Midbrain (tissue), 1 donor: Measurements from ENCODE around the gene KAZN.
A peak's percentile ranks its signal among the peaks of the same experiment; 100 is the strongest.

Source experiments
- DNase-seq: peaks from one replicate; lab custom pipeline; 2025; lab: John Stamatoyannopoulos, UW

KAZN gene

DNA sequence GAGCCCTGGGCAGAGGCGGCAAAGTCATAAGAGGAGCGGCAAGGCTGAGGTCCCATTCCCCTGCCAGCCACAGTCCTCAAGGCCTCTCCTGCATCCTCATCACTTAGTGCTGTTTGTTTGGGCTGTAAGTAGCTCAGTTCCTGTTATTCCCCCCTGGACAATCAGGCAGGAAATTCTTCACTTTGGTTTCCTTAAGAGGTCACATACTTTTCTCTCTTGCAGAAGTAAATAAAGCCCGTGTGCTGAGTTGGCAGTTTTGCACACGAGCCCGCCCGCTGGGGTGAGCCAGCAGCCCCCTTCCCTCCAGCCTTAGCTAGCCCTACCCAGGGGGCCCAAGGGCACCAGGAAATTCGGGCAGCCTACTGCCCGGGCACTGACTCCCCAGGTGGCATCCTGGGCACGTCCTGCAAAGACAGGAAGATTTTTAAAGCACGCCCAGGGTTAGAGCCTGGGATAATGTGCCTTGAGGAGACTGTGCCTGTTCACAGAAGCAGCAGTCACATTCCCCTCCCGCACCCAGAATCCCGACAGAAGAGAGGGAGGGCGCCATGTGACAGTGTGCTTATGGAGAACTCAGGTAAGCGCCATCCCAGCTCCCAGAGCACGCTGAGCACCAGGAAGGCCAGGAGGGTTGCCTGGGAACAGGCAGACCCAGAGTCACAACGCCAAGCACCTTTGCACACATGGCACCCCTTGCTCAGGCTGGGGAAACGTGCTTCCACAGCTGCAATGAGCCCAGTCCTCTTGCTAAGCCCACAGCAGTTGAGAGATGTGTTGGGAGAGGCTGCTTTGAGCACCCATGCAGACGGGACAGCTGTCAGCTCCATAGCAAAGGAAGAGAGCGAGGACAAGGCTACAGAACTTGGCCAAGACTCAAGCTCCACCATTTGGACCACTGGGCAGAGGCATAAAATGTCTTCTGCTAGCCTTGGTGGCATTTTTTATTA, 410.6 kb downstream of the KAZN start:
- DNase-seq, result no peak

DNA sequence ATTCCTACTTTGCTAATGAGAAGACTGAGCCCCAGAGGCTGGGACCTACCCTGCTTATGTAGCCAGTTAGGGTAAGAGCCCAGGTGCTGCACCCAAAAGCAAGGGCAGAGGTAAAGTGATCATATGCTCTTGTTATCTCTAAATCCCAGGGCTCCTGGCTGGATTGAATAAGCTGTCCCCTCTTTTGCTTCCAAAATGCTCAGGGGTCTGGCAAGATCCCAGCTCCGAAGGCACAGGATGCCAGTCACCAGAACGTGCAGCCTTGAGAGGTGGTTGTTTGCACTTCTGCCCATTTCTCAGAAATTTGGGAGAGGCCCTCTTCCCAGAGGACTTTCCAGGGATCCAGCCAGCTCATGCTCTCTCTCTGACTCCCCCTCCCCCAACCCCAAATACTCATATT, 412.7 kb downstream of the KAZN start:
- no peak for DNase-seq

DNA sequence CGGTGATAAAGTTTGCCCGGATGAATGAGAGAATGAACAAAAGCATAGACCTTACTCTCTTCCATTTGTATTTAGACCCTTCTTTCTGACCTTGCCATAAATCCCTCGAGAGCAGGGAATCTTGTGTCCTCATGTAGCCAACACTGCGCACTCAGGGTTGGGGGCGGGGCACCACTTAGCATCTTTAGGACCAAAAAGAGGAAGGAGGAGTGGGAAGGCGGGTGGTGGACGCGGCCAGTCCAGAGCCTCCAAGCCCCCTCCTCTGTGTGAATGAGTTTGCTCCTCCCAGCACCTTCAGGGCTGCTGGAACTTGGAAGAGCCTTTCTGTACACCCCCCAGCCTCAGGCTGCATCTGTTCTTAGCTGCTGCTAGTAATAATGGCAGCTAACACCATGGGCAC, 413.2 kb downstream of the KAZN start:
- no peak for DNase-seq

DNA sequence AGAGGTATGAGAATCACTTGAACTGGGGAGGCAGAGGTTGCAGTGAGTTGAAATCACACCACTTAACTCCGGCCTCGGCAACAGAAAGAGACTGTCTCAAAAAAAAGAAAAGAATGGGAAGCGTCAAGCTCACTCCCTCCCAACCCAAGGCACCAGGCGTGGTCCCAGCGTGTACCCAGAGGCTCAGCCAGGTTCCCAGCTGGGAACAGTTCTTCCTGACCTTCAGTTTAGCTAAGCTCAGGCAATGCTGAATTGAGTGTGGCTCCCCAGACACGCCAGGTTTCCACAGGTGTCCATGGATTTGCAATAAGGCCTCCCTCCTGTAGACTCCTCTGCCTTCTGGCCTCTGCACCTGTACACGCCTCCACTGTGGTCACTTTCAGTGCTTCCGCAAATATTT, 414.3 kb downstream of the KAZN start:
- no peak for DNase-seq

DNA sequence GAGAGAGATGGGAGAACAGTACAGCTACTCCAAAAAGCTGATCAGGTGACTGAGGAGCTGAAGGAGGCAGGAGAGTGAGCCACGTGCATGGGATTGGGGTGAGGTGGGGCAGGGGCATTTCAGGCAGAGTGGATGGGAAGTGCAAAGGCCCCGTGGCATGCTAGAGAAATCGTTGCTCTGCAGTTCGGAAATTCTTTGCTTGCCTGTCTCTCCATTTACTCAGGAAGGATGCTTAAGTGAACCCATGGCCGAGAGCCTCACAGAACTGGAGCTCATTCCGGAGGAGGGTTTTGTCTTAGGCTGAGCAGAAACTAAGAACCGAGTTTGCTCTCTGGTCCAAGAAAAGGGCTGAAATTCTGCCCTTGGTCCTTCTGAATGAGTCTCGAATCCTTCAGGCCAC, 415.3 kb downstream of the KAZN start:
- no peak for DNase-seq

DNA sequence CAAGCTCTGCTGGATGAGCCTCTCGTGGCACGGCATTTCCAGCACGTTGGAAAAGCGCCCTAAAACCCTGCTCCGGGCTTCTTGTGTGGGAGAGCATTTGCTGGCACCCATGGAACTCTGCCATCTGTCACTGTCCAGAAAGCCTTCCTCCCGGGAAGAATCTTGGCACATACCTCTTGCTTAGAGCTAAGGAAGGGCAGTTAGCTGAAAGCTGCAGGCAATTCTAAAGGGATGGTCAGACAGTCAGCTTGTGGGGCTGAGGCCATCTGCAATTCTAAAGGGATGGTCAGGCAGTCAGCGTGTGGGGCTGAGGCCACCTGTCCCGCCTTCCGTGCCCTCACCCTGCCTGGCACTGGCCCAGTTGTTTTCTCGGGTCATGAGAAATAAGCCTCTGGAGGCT, 416.0 kb downstream of the KAZN start:
- DNase-seq, result no peak

DNA sequence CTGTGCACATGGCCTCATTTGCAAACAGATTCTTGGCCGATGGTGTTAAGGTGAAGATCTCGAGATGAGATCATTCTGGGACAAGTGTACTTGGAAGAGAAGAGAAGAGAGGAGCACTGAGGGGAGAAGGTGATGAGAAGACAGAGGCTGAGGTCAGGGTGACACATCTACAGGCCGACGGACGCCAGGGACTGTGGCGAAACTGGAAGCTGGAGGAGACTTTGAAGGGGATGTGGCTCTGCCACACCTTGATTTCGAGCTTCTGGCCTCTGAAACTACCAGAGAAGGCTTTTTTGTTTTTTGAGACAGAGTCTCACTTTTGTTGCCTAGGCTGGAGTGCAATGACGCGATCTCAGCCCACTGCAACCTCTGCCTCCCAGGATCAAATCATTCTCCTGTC, 417.5 kb downstream of the KAZN start:
- no peak for DNase-seq

DNA sequence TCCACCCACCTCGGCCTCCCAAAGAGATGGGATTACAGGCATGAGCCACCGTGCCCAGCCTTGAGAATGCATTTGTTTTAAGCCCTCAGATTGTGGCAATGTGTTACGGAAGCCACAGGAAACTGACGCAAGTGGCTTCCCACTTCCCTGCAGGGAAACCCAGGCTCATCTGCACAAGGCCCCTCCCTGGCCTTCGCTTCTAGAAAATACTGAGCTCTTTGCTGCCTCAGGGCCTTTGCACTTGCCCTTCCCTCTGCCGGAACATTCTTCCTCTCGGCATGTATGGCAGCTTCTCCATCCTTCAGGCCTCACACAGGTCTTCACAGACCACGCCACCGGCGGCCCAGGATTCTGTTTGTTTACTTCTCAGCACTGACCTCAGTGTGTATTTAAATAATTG, 418.0 kb downstream of the KAZN start:
- no peak for DNase-seq

DNA sequence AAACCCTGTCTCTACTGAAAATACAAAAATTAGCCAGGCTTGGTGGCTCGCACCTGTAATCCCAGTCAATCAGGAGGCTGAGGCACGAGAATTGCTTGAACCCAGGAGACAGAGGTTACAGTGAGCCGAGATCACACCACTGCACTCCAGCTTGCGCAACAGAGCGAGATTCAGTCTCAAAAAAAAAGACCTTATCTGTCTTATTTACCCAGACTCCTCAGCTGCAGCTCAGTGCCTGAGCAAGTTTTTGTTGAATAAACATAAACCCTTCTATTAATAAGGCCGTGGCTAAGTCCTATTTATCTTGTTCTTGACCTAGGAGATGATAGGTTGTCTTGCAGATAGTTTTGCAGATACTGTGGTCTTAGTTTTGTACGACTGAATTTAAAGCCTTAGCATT, 418.6 kb downstream of the KAZN start:
- no peak for DNase-seq

DNA sequence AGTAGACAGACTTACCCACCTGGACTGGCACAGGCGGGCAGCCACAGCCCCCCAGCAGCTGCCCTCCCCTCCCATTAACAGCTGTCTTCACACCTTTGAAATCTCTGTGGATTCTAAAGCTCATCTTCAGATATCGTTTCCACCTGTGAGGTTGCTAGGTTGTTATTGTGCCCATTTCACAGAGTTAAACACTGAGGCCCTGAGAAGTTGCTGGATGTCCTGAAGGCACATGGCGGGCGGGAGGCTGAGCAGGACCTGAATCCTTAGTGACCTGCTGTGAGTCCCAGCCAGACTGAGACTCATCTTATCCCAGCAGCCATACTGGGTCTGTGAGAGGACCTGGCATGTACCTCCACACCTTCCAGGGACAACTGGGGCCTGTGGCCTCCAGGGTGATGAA, 420.3 kb downstream of the KAZN start:
- no peak for DNase-seq

DNA sequence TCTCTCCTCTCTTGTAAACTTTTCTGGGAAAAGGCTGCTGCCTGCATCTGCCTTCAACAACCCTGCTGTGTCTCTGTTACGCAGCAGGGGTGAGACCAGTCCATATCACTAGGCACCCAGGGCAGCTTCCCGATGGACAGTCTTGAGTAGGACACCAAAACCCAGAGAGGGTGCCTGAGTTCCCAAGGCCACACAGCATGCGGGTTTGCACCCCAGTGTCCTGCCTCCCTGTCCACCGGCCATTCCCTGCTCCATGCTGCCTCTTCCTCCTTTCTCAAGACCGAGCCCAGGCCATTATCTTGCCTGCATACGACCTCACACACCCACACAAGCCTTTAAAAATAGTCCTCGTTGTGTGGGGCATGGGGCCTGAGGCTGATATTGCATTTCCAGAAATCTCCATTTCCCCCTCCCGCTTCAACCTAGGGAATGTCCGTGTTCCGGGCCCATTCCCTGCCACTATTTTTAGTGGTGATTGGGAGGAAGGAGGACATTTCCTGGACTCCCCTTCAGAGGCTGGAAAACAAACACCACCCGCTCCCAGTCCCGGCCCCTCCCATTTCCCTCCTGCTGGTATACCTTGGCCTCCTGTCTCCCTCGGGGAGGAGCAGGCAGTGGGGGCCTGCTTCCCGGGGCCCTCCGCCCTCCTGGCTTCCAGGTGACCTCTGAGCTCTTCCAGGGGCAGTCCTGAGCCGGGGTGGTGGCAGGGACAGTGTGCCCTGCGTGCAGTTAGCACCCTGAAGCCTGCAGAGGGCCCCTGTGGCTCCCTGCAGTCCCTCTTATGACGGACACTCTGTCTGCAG, 422.7 kb downstream of the KAZN start:
- DNase-seq, result no peak

DNA sequence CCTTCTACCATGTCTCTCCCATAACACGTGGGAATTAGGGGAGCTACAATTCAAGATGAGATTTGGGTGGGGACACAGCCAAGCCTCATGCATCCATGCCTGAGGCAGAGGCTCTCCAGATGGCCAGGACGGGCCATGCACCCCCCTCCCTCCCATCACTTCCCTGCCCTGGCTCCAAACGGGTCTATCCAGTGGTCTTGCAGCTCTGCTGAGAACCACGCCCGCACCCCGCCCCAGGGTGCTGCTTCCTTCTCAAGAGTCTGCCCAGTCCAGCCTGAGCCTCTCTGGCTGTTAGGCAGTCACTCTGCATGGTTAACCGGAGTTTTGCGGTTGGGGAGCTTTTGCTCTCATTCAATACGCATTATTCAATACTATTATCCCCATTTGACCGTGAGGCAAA, 423.6 kb downstream of the KAZN start:
- DNase-seq, result no peak

DNA sequence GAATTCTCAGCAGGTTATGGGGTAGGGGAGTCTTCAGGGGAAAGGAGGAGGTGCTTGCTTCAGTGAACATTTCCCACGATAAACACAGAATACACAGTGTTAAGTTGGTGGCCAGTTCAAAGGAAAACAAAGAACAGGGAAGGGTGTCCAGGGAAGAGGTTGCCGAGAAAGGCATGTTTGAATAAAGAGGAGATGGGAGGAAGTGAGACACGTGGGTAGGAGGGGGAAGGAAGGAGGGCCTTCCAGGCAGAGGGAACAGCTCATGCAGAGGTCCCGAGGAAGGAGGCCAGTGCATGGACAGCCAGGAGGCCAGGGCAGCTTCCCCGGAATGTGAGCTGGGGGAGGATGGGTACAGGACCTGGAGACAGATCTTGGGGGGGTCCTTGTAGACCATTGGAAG, 424.7 kb downstream of the KAZN start:
- DNase-seq, result no peak

DNA sequence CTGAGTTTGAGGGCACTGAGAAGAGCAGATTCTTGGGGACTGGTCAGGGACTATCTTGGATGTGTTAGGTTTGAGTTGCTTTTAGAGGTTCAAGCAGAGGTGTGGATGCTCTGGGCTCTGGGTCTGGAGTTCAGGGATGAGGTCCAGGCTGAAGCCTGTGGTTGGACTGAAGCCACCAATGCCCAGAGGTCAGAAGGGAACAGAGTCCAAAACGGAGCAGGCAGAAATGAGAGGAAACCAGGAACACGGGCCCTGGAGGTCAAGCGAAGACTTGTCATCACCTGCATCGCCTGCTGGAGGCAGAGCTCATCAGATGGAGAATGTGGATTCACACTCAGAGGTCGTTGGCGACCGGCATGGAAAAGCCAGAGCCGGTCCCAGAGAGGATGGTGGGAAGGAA, 425.5 kb downstream of the KAZN start:
- no peak for DNase-seq

DNA sequence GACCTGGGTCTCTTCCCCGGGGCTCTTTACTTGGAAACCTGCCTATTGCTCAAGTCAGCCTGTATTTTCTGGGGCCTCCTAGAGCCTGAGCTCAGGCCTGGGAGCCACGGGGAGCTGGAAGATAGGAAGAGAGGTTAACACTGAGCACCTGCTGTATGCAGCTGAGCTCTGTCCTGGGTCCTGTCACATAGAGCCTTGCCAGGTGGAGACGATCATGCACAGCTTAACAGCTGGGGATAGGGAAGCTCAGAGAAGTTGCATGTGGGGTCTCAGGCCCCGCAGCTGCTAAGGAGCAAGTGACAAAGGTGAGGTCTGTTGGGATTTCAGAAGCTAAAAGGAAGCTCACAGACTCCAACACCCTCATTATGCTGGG, 427.6 kb downstream of the KAZN start:
- DNase-seq, result no peak

DNA sequence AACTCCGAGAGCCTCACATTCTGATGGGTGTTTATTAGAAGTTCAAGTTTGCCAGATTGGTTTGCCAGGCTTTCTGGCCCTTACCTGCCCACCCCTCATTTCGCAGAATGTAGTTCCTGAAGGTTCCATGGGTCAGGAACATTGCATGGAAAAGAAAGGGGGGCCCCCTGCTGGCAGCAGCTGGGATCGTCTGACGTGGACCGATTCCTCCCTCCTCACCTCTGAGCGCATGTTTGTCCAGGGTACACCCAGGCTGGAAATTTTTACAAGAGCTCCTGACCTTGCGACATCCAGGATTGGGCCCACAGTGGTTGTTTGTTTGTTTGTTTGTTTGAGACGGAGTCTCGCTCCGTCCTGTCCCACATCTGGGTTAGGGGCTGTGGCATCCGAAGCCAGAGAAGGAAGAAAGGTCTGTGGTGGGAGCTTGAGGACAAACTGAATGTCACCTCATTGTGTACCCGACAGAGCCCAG, 429.1 kb downstream of the KAZN start:
- peak; percentile 70 for DNase-seq

DNA sequence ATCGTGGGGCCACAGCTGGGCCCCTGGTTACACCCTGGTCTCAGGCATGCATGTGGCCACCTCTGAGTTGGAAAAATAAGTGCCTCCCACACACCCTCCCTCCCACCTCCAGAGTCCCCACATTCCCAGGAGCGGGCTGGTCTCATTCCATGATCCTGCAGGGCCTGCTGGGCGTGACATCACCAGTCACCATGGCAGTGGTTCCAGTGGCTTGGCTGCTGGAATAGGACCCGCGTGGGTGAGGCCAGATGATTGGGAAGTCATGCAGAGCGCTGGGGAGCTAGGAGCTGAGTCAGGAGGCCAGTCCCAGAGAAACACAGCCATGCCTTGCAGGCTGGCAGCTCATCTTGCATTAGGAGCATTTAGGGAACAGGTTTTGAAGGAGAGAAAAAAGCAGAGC, 429.6 kb downstream of the KAZN start:
- peak; percentile 37 for DNase-seq

DNA sequence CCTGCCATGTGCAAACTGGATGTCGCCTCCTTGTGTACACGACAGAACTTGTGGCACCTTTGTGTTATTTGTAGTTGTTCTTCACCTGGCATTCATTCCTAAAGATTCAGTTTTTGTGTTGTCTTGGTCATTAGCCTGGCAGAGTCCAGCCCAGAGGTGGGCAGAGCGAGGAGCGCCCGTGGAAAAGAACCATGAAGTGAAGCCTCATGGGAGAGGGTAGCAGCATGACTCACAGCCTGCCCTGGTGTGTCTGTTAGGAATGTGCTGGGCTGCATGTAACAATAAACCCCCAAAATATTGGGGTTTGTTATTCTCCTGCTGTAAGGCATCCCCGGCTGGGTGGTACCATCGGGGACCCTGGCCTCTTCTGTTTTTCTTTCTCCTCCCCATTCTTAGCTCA, 430.1 kb downstream of the KAZN start:
- DNase-seq, result no peak

DNA sequence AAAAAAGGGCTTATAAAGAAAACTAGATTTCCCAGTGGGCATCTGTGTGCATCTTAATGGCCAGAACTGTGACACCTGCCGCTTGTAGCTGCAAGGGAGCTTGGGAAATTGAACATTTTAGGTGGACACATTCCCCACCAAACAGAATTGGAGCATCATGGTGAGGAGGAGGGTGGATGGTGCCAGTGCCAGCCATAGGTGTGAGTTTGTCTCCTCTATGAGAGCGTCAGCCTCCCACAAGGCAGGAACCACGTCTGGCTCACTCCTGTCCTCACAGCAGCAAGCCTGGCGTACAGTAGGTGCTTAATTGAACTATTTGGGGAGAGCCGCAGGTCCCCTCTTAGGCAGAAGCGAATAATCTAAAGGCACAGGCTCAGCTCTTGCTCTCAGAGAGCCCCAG, 430.6 kb downstream of the KAZN start:
- DNase-seq, result no peak

DNA sequence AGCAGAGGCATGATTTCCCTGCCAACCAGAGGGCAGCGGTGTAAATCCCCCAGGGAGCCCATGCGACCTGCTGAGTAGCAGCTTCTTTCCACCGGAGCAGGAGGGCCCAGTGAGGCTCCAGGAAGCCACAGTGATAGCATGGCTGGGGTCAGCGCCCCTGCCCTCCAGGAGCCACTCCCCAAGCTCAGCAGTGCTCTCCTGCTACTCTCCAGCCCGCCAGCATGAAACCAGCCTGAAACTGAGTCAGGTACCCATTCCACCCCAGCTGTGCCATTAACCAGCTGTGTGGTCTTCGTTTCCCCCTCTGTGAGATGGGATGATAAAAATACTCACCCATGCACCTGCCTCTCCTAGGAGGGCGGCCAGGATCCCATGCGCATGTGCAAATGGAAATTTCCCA, 431.3 kb downstream of the KAZN start:
- DNase-seq, result no peak

DNA sequence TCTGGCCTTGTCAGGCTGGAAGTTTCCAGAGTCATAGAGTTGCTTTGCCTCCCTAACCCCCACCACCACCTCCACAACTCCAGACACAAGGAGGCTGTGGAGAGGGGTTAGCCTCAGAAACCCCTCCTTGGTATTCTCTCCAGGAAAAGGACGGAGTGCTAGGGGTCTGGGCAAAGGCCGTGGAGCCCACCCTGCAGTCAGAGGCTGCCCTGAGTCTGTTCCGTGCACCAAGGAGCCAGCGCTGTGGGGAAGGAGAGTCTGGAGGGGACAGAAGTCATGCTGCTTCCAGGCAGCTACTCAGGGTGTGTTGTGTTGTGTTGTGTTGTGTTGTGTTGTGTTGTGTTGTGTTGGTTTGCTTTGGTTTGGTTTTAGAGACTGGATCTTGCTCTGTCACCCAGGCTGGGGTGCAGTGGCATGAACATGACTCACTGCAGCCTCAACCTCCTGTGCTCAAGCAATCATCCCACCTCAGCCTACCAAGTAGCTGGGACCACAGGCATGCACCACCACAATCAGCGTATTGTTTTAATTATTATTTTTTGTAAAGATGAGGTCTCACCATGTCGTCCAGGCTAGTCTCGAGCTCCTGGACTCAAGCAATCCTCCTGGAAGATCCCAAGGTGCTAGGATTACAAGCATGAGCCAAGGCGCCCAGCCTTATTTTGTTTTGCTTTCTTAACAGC, 432.9 kb downstream of the KAZN start:
- no peak for DNase-seq

DNA sequence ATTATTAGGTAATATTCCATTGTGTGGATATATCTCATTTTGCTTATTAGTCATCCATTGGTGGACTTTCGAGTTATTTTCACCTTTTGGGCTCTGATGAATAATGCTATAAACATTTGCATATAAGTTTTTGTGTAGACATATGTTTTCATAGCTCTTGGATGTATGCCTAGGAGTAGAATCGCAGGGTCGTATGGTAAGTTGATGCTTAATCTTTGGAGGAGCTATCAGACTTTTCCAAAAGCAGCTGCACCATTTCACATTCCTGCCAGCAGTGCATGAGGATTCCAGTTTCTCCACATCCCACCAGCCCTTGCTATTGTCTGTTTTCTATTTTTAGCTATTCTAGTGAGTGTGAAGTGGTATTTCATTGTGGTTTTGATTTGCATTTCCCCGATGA, 434.8 kb downstream of the KAZN start:
- DNase-seq, result no peak

DNA sequence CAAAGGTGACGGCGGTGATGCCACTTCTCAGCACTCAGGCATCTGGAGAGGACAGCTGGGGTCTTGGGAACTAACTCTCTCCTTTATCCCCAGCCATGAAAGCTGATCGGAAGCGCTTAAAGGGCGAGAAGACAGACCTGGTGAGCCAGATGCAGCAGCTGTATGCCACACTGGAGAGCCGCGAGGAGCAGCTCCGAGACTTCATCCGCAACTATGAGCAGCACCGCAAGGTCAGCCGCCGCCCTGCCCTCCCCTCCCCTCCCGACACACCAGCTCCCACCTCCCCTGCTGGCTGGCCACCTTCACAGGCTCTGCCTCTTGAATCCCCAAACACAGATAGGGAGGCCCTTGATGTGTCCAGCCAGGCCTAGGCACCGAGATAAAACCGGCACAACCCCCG, 436.2 kb downstream of the KAZN start:
- DNase-seq, result no peak
